K562 (cell line): ENCODE measurements around the gene SNRNP40. TPM values are rescaled to one million over a fixed set of nuclear protein-coding genes. Genes with fewer than 3 reads are reported as not detected.

Experiments used
- ATF1 ChIP-seq, 2 experiments: fragments of 450-650 bp in 1 of 2; IDR thresholded peaks; 2 replicates each; pipeline ENCODE4 v1.6.1; 2016; ENCODE audit warnings: missing compliant biosample characterization in 1 of 2, missing genetic modification characterization in 1 of 2
- DEAF1 ChIP-seq: fragments of 450-650 bp; formaldehyde crosslinking; IDR thresholded peaks from 2 replicates; pipeline ENCODE4 v1.4.0; 2020; ENCODE audit warnings: mild to moderate bottlenecking, moderate library complexity
- E2F1 ChIP-seq: sonication (generic); formaldehyde crosslinking; IDR thresholded peaks from 2 replicates; pipeline ENCODE4 v1.8.1; 2023; ENCODE audit warnings: mild to moderate bottlenecking, missing genetic modification reagents, moderate library complexity
- ELF1 ChIP-seq: fragments of 200-800 bp; sonication (Bioruptor generic); IDR thresholded peaks from 2 replicates; pipeline ENCODE4 v1.6.1; 2016; ENCODE audit warnings: missing genetic modification characterization, missing compliant biosample characterization
- ILK ChIP-seq: fragments of 450-650 bp; IDR thresholded peaks from 2 replicates; pipeline ENCODE4 v1.6.1; 2016; ENCODE audit warnings: missing genetic modification characterization, low read depth, mild to moderate bottlenecking, missing compliant biosample characterization, moderate library complexity, borderline replicate concordance
- MBD1 ChIP-seq: fragments of 250-450 bp; sonication (Bioruptor Pico); IDR thresholded peaks from 2 replicates; pipeline ENCODE4 v1.8.0; 2022; ENCODE audit warnings: inconsistent platforms
- MYC ChIP-seq, 2 experiments: fragments of 250-450 bp in 1 of 2; sonication (Bioruptor Pico) in 1 of 2; IDR thresholded peaks; 2 replicates each; pipeline versions ENCODE4 v1.5.1 to v1.6.1; 2012 to 2021; ENCODE audit warnings: low read depth in 2 of 2, borderline replicate concordance in 1 of 2, improper control_type of control experiment in 1 of 2, low read length in 1 of 2, mild to moderate bottlenecking in 1 of 2, moderate library complexity in 1 of 2
- RBM22 ChIP-seq: fragments of 200-400 bp; formaldehyde crosslinking; IDR thresholded peaks from 2 replicates; pipeline ENCODE4 v1.6.1; 2018; ENCODE audit warnings: low read length, low read depth; ENCODE audit not compliant: poor library complexity, severe bottlenecking
- RUNX1 ChIP-seq: sonication (generic); IDR thresholded peaks from 2 replicates; pipeline ENCODE4 v1.6.1; 2016; ENCODE audit warnings: antibody characterized with exemption, low read depth
- SMARCB1 ChIP-seq: IDR thresholded peaks from 2 replicates; pipeline ENCODE4 v1.6.1; 2011; ENCODE audit warnings: improper control_type of control experiment, low read depth; ENCODE audit not compliant: insufficient read length
- SRF ChIP-seq, 2 experiments: fragments of 250-450, 450-650 bp in 1 of 2; sonication (Bioruptor Pico) in 1 of 2; sonication (generic) in 1 of 2; formaldehyde crosslinking; IDR thresholded peaks; 2 replicates each; pipeline versions ENCODE4 v1.5.0 to v1.5.1; 2020 to 2022; ENCODE audit warnings: mild to moderate bottlenecking in 1 of 2, missing genetic modification reagents in 1 of 2
- TRIM28 ChIP-seq: fragments of 450-650 bp; IDR thresholded peaks from 2 replicates; pipeline ENCODE4 v1.6.1; 2017
- ZBTB1 ChIP-seq: sonication (generic); formaldehyde crosslinking; IDR thresholded peaks from 2 replicates; pipeline ENCODE4 v1.8.1; 2023; ENCODE audit warnings: missing genetic modification reagents, low read depth, mild to moderate bottlenecking, borderline replicate concordance
- ZKSCAN8 ChIP-seq: fragments of 200-800 bp; sonication (Bioruptor generic); IDR thresholded peaks from 2 replicates; pipeline ENCODE4 v1.6.1; 2016; ENCODE audit warnings: missing genetic modification characterization, missing compliant biosample characterization
- ZNF592 ChIP-seq: fragments of 450-650 bp; IDR thresholded peaks from 2 replicates; pipeline ENCODE4 v1.6.1; 2017; ENCODE audit warnings: antibody characterized with exemption, mild to moderate bottlenecking
- polyA plus RNA-seq, 8 experiments: library from polyadenylated mRNA; depleted of rRNA in 4 of 8; stranded (reverse) in 5 of 8; unstranded in 3 of 8; fragments of >200 nt; fragmentation: Nextera tagmentation in 2 of 8; fragmentation: Illumina TruSeq in 1 of 8; extraction: Ambion mirVana in 2 of 8; extraction: Trizol in 1 of 8; gene quantifications; 2 replicates each; pipeline versions ENCODE4 v1.2.1 to v1.2.3, GENCODE V29; 2011 to 2014; ENCODE audit warnings: inconsistent platforms in 1 of 8, missing spikeins in 1 of 8
- total RNA-seq, 7 experiments: library from RNA; depleted of rRNA in 6 of 7; stranded (reverse); fragments of >200 nt in 6 of 7; fragmentation: Illumina TruSeq in 2 of 7; extraction: Trizol in 2 of 7; gene quantifications; 2 replicates each; pipeline versions ENCODE4 v1.2.1 to v1.2.3, GENCODE V29; 2011 to 2021; ENCODE audit warnings: low replicate concordance in 1 of 7

SNRNP40 gene
- total and polyA plus RNA-seq, 9 of the 15 experiments (the other 6 are each of a cell fraction or from before 2014, with no cell fraction given), result 48.7 to 278 (median 163) TPM

GRCh38 chr1:31296486-31297276, at the start of gene SNRNP40, which contains the start of gene ZCCHC17 (continued):
- 0 out of 2 replicates have a peak, but pooled peaks have one; percentile 14 for TF ChIP-seq RUNX1
- TF ChIP-seq TRIM28, result no peak
- peak; percentile 42 for TF ChIP-seq RBM22
- TF ChIP-seq MYC (IDR thresholded peaks at IDR 0.05; ENCODE audit: low read depth, low read length), result peak; percentile 93
- TF ChIP-seq MYC (CRISPR knock-in tag; IDR thresholded peaks at IDR 0.05; ENCODE audit: borderline replicate concordance, low read depth), result peak; percentile 66
- no peak for TF ChIP-seq ILK (tag)
- TF ChIP-seq E2F1 (CRISPR knock-in tag), result peak; percentile 74
- peak in 1 of 2 experiments; percentile 80; a peak in 1 of 4 replicates for TF ChIP-seq SRF (CRISPR knock-in tag; IDR thresholded peaks at IDR 0.05)
- 0 out of 2 replicates have a peak, but pooled peaks have one; percentile 2 for TF ChIP-seq ZKSCAN8 (CRISPR knock-in tag)
- no peak for TF ChIP-seq ZNF592
- no peak for TF ChIP-seq DEAF1 (CRISPR knock-in tag)
- no peak for TF ChIP-seq SMARCB1
- no peak for TF ChIP-seq ATF1 (CRISPR knock-in tag; IDR thresholded peaks at IDR 0.05)
- peak; percentile 98 for TF ChIP-seq ATF1 (tag; IDR thresholded peaks at IDR 0.05)
- no peak for TF ChIP-seq MBD1 (CRISPR knock-in tag)
- TF ChIP-seq ZBTB1 (CRISPR knock-in tag), result 0 out of 2 replicates have a peak, but pooled peaks have one; percentile 26
- TF ChIP-seq ELF1 (tag), result no peak
